ENCODE data around the gene SSTR3.

The SSTR3 gene

GRCh38 chr22:37162221-37163095 is 49.8 kb downstream of the SSTR3 start:
- TF ChIP-seq SP1 (IDR thresholded peaks at IDR 0.05) (no peak), ARNT (IDR thresholded peaks at IDR 0.05) (no peak), FOXM1 (IDR thresholded peaks at IDR 0.05; ENCODE audit: borderline replicate concordance) (no peak), ZNF384 (IDR thresholded peaks at IDR 0.05) (no peak), NFRKB (IDR thresholded peaks at IDR 0.05) (no peak), LEF1 (IDR thresholded peaks at IDR 0.05; ENCODE audit: borderline replicate concordance) (no peak), ELF4 (IDR thresholded peaks at IDR 0.05) (no peak), BHLHE40 (IDR thresholded peaks at IDR 0.05; ENCODE audit: borderline replicate concordance) (no peak), TARDBP (IDR thresholded peaks at IDR 0.05) (no peak), FOXA1 (IDR thresholded peaks at IDR 0.05) (no peak), PKNOX1 (IDR thresholded peaks at IDR 0.05) (no peak), CTBP1 (IDR thresholded peaks at IDR 0.05; ENCODE audit: borderline replicate concordance) (no peak), SUZ12 (IDR thresholded peaks at IDR 0.05) (no peak), FOXK2 (IDR thresholded peaks at IDR 0.05) (no peak), HDGF (IDR thresholded peaks at IDR 0.05; ENCODE audit: borderline replicate concordance) (no peak), L3MBTL2 (conservative IDR thresholded peaks at IDR 0.05) (no peak)
- DNase-seq (ENCODE audit: extremely low spot score): no peak
- POLR2A ChIA-PET: no interaction called here
- CTCF ChIA-PET: no interaction called here

- DNase-seq (ENCODE audit: extremely low spot score): peak; percentile 48
- POLR2A ChIA-PET: interaction anchor here (1.4 kb wide), 1 partner anchor 36 kb away, joined by 4 read pairs; no protein-coding TSS in a partner anchor
- CTCF ChIA-PET: no interaction called here
- TF ChIP-seq L3MBTL2 (conservative IDR thresholded peaks at IDR 0.05): 0 out of 2 replicates have a peak, but pooled peaks have one; percentile 29
- TF ChIP-seq ELF4 (IDR thresholded peaks at IDR 0.05): no peak
- no peak for TF ChIP-seq FOXK2 (IDR thresholded peaks at IDR 0.05)
Measured at GRCh38 chr22:37161443-37161842, 50.8 kb downstream of the SSTR3 start.

GRCh38 chr22:37160027-37160426 is 52.2 kb downstream of the SSTR3 start:
- ChIA-PET POLR2A (interaction anchor here (0.7 to 1.4 kb wide), 2 partner anchors 38 to 40 kb away, joined by 3 to 4 read pairs; no protein-coding TSS in a partner anchor), CTCF (interaction anchor here (1.0 kb wide), 1 partner anchor 39 kb away, joined by 3 read pairs; no protein-coding TSS in a partner anchor)
- no peak for TF ChIP-seq BHLHE40 (IDR thresholded peaks at IDR 0.05; ENCODE audit: borderline replicate concordance)
- TF ChIP-seq FOXM1 (IDR thresholded peaks at IDR 0.05; ENCODE audit: borderline replicate concordance): no peak
- TF ChIP-seq ZNF384 (IDR thresholded peaks at IDR 0.05): no peak
- no peak for TF ChIP-seq FOXK2 (IDR thresholded peaks at IDR 0.05)
- TF ChIP-seq FOXA1 (IDR thresholded peaks at IDR 0.05): no peak
- TF ChIP-seq HDGF (IDR thresholded peaks at IDR 0.05; ENCODE audit: borderline replicate concordance): no peak
- no peak for TF ChIP-seq TARDBP (IDR thresholded peaks at IDR 0.05)
- no peak for TF ChIP-seq PKNOX1 (IDR thresholded peaks at IDR 0.05)
- no peak for TF ChIP-seq L3MBTL2 (conservative IDR thresholded peaks at IDR 0.05)
- TF ChIP-seq ARNT (IDR thresholded peaks at IDR 0.05): no peak
- TF ChIP-seq LEF1 (IDR thresholded peaks at IDR 0.05; ENCODE audit: borderline replicate concordance): no peak
- no peak for TF ChIP-seq SP1 (IDR thresholded peaks at IDR 0.05)
- TF ChIP-seq CTBP1 (IDR thresholded peaks at IDR 0.05; ENCODE audit: borderline replicate concordance): no peak
- no peak for TF ChIP-seq ELF4 (IDR thresholded peaks at IDR 0.05)
- no peak for TF ChIP-seq NFRKB (IDR thresholded peaks at IDR 0.05)
- no peak for DNase-seq (ENCODE audit: extremely low spot score)

GRCh38 chr22:37158963-37159290 is 53.4 kb downstream of the SSTR3 start:
- POLR2A ChIA-PET: no interaction called here
- TF ChIP-seq NFRKB (IDR thresholded peaks at IDR 0.05): no peak
- TF ChIP-seq ELF4 (IDR thresholded peaks at IDR 0.05): no peak
- no peak for TF ChIP-seq FOXM1 (IDR thresholded peaks at IDR 0.05; ENCODE audit: borderline replicate concordance)
- CTCF ChIA-PET: no interaction called here
- no peak for DNase-seq (ENCODE audit: extremely low spot score)

- CTCF ChIA-PET: no interaction called here
- POLR2A ChIA-PET: interaction anchor here (1.4 kb wide), 1 partner anchor 42 kb away, joined by 5 read pairs; no protein-coding TSS in a partner anchor
- DNase-seq (ENCODE audit: extremely low spot score): no peak
- TF ChIP-seq BHLHE40 (IDR thresholded peaks at IDR 0.05; ENCODE audit: borderline replicate concordance): no peak
- no peak for TF ChIP-seq L3MBTL2 (conservative IDR thresholded peaks at IDR 0.05)
- TF ChIP-seq FOXM1 (IDR thresholded peaks at IDR 0.05; ENCODE audit: borderline replicate concordance): no peak
- no peak for TF ChIP-seq SP1 (IDR thresholded peaks at IDR 0.05)
- no peak for TF ChIP-seq LEF1 (IDR thresholded peaks at IDR 0.05; ENCODE audit: borderline replicate concordance)
- no peak for TF ChIP-seq ARNT (IDR thresholded peaks at IDR 0.05)
- no peak for TF ChIP-seq SUZ12 (IDR thresholded peaks at IDR 0.05)
- TF ChIP-seq FOXA1 (IDR thresholded peaks at IDR 0.05): no peak
- TF ChIP-seq TARDBP (IDR thresholded peaks at IDR 0.05): no peak
- no peak for TF ChIP-seq HDGF (IDR thresholded peaks at IDR 0.05; ENCODE audit: borderline replicate concordance)
- TF ChIP-seq FOXK2 (IDR thresholded peaks at IDR 0.05): no peak
- no peak for TF ChIP-seq ZNF384 (IDR thresholded peaks at IDR 0.05)
- no peak for TF ChIP-seq PKNOX1 (IDR thresholded peaks at IDR 0.05)
- TF ChIP-seq NFRKB (IDR thresholded peaks at IDR 0.05): no peak
Measured at GRCh38 chr22:37157516-37158285, 54.6 kb downstream of the SSTR3 start.
